ENCODE data around the gene DOK4.

The DOK4 gene

DNA sequence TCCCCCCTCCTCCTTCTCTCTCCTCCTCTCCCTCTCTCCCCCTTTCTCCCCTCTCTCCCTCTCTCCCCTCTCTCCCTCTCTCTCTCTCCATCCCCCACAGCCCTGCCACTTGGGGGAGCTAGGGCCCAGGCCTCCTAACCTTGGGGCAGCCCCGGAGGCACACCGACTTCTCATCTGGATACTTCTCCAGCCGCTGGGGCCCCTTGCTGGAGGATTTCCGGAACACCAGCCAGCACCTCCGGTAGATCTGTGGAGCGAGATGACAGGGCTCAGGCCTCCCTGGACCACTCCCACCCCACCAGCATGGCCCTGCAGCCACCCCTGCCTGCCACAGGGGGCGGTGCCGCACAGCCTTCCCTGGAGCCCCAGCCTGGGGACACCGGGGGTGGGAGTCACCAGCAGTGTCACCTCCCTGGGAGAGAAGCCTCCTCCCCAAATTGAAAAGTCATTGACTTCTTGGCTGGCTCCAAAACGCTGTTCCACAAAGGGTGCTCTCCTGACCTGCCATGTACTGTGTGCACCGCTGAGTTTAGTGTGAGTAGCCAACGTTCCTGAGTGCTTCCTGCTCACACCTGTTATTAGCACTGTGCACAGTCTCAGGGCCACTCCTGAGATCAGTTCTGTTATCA, 10.5 kb downstream of the DOK4 start:
- Histone ChIP-seq H3K79me2 (ENCODE audit: control insufficient read depth, low read length) (no peaks in the 10 kb centered on the region), H3K27me3 (ENCODE audit: control insufficient read depth, low read length) (no peaks in the 10 kb centered on the region), H3K36me3 (ENCODE audit: control insufficient read depth, low read length) (peaks cover 11% of the 10 kb centered on the region), H3K27ac (ENCODE audit: low read depth, low read length) (no peak overlapping the region), H3K4me1 (ENCODE audit: control insufficient read depth, low read length) (peaks cover 34% of the 10 kb centered on the region), H4K20me1 (ENCODE audit: control insufficient read depth, insufficient read depth, low read depth, low read length) (0 out of 2 replicates have a peak, but pooled peaks cover 2% of the 10 kb centered on the region), H3K4me3 (ENCODE audit: low read length) (no peak overlapping the region), H3K9me2 (replicated peaks; ENCODE audit: control insufficient read depth, low read length) (no peaks in the 10 kb centered on the region), H3K9me3 (ENCODE audit: control insufficient read depth, insufficient read depth, low read length) (no peaks in the 10 kb centered on the region), H3K4me2 (ENCODE audit: low read length) (peak overlapping the region; percentile 40), H3F3A (ENCODE audit: control insufficient read depth, insufficient read depth) (no peaks in the 10 kb centered on the region)
- TF ChIP-seq, protein P1, sequence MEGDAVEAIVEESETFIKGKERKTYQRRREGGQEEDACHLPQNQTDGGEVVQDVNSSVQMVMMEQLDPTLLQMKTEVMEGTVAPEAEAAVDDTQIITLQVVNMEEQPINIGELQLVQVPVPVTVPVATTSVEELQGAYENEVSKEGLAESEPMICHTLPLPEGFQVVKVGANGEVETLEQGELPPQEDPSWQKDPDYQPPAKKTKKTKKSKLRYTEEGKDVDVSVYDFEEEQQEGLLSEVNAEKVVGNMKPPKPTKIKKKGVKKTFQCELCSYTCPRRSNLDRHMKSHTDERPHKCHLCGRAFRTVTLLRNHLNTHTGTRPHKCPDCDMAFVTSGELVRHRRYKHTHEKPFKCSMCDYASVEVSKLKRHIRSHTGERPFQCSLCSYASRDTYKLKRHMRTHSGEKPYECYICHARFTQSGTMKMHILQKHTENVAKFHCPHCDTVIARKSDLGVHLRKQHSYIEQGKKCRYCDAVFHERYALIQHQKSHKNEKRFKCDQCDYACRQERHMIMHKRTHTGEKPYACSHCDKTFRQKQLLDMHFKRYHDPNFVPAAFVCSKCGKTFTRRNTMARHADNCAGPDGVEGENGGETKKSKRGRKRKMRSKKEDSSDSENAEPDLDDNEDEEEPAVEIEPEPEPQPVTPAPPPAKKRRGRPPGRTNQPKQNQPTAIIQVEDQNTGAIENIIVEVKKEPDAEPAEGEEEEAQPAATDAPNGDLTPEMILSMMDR (IDR thresholded peaks at IDR 0.05; ENCODE audit: low read depth, low read length, poor library complexity, severe bottlenecking): peak; percentile 76
- TF ChIP-seq EZH2phosphoT487 (IDR thresholded peaks at IDR 0.05; ENCODE audit: borderline replicate concordance, low read length): no peak

DNA sequence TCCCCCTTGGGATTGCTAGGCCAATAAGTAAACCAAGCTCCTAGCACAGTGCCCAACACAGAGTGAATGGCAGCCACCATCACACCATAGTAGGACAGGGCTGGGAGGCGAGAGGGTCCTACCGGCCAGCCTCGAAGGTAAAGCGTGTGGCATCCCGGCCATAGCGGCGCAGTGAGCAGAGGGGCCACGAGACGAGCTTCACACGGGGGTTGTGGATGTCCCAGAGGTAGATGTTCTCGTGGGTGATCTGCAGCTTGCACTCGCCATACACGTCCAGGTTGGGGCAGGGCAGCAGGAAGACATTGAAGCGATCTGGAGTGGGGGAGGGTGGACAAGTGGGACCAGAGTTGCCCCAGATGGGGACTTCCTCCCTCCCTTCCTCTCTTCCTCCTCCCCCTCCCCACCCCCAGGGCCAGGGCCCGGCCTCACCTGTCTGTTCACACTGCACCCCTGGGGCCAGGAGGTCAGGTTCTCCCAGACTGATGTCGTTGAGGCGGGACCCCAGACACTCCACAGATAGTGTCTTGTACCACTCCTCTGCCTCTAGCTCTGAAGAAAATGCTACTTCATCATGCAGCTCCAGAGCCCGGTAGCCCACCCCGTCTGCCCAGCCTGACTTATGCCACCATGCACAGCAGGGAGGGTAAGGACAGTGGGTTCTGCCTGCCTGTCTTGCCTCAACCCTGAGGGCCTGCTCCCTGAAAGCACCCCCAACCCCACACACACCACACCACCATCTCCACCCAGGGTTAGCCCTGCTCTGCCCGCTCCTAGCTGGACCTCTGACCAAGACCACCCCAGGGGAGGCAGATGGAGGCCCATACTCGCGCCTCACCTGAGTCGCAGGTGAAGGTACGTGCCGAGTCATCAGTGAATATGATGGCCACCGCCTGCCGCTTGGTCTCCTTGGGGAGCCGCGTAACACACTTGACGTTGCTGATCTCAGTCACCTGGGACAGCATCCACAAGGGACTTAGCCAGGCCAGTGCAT, 11.3 kb downstream of the DOK4 start:
- H3K9me2 ChIP-seq (replicated peaks; ENCODE audit: control insufficient read depth, low read length): no peaks in the 10 kb centered on the region
- no peak for TF ChIP-seq EZH2phosphoT487 (IDR thresholded peaks at IDR 0.05; ENCODE audit: borderline replicate concordance, low read length)
- TF ChIP-seq, protein P1 (IDR thresholded peaks at IDR 0.05; ENCODE audit: low read depth, low read length, poor library complexity, severe bottlenecking): no peak
- H3K9me3 ChIP-seq (ENCODE audit: control insufficient read depth, insufficient read depth, low read length): no peaks in the 10 kb centered on the region
- H3F3A ChIP-seq (ENCODE audit: control insufficient read depth, insufficient read depth): no peaks in the 10 kb centered on the region
- 0 out of 2 replicates have a peak, but pooled peaks cover 2% of the 10 kb centered on the region for H4K20me1 ChIP-seq (ENCODE audit: control insufficient read depth, insufficient read depth, low read depth, low read length)
- H3K36me3 ChIP-seq (ENCODE audit: control insufficient read depth, low read length): peaks cover 19% of the 10 kb centered on the region
- peaks cover 34% of the 10 kb centered on the region for H3K4me1 ChIP-seq (ENCODE audit: control insufficient read depth, low read length)
- H3K27ac ChIP-seq (ENCODE audit: low read depth, low read length): no peak overlapping the region
- peak overlapping the region; percentile 40; the same call in 1 of the 2 replicates for H3K4me2 ChIP-seq (ENCODE audit: low read length)
- H3K27me3 ChIP-seq (ENCODE audit: control insufficient read depth, low read length): no peaks in the 10 kb centered on the region
- no peak overlapping the region for H3K4me3 ChIP-seq (ENCODE audit: low read length)
- no peaks in the 10 kb centered on the region for H3K79me2 ChIP-seq (ENCODE audit: control insufficient read depth, low read length)

DNA sequence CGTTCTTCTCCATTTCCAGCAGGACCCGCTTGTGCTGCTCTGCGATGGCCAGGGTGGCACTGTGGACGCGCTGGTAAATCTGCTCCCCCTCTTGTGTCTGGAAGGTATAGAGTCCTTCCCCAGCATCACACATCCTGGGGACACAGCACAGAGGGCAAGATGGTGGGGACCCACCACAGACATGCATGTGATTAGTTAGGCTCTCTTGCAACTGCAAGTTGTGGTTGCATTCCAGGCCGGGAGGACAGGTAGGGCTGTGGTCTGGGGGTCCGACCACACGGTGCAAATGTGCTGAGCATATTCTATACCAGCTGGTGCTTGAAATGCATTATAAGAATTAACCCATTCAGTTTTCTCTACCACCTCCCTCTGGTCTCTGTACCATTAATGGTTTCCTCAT, 12.4 kb downstream of the DOK4 start:
- H3K36me3 ChIP-seq (ENCODE audit: control insufficient read depth, low read length): peaks cover 30% of the 10 kb centered on the region
- no peaks in the 10 kb centered on the region for H3K79me2 ChIP-seq (ENCODE audit: control insufficient read depth, low read length)
- no peaks in the 10 kb centered on the region for H3F3A ChIP-seq (ENCODE audit: control insufficient read depth, insufficient read depth)
- no peaks in the 10 kb centered on the region for H3K27me3 ChIP-seq (ENCODE audit: control insufficient read depth, low read length)
- 0 out of 2 replicates have a peak, but pooled peaks cover 2% of the 10 kb centered on the region for H4K20me1 ChIP-seq (ENCODE audit: control insufficient read depth, insufficient read depth, low read depth, low read length)
- H3K9me3 ChIP-seq (ENCODE audit: control insufficient read depth, insufficient read depth, low read length): no peaks in the 10 kb centered on the region
- H3K27ac ChIP-seq (ENCODE audit: low read depth, low read length): no peak overlapping the region
- no peaks in the 10 kb centered on the region for H3K9me2 ChIP-seq (replicated peaks; ENCODE audit: control insufficient read depth, low read length)
- H3K4me1 ChIP-seq (ENCODE audit: control insufficient read depth, low read length): peaks cover 29% of the 10 kb centered on the region
- no peak overlapping the region for H3K4me2 ChIP-seq (ENCODE audit: low read length)
- no peak for TF ChIP-seq EZH2phosphoT487 (IDR thresholded peaks at IDR 0.05; ENCODE audit: borderline replicate concordance, low read length)
- TF ChIP-seq, protein P1 (IDR thresholded peaks at IDR 0.05; ENCODE audit: low read depth, low read length, poor library complexity, severe bottlenecking): no peak
- no peak overlapping the region for H3K4me3 ChIP-seq (ENCODE audit: low read length)

All from DOHH2 (cell line).